HCT116 (cell line): ENCODE measurements around the gene IZUMO1. TPM values are rescaled to one million over a fixed set of nuclear protein-coding genes. Genes with fewer than 3 reads are reported as not detected.

Experiments used
- ATAC-seq: fragments of 200-7000 bp; cut with Tn5 transposase; 2 replicates; pipeline ENCODE4 v1.9.1; 2020; ENCODE audit warnings: mild to moderate bottlenecking, moderate library complexity
- BruUV-seq: library from RNA; stranded (reverse); fragments of 400-500 nt; replicated peaks from 2 replicates; lab custom pipeline; 2021; lab: Mats Ljungman, UMichigan
- CTCF ChIA-PET: fragments of 300-600 bp; sonication (Branson Sonifier 250); formaldehyde crosslinking; loops from one replicate; lab custom pipeline; 2021; ENCODE audit warnings: antibody characterized with exemption; lab: Charles Lee
- POLR2A ChIA-PET: fragments of 300-600, 350-600 bp; sonication (Branson Sonifier 250); formaldehyde crosslinking; loops from one replicate; lab custom pipeline; 2021; ENCODE audit warnings: antibody characterized with exemption; lab: Charles Lee
- RAD21 ChIA-PET, 2 experiments: fragments of 300-600 bp; sonication (Branson Sonifier 250); formaldehyde crosslinking; loops; one replicate each; lab custom pipeline; 2023; ENCODE audit warnings: low total read pairs in 2 of 2; ENCODE audit not compliant: uncharacterized antibody in 2 of 2, unreplicated experiment in 2 of 2, low non-redundant PET in 1 of 2; lab: Charles Lee
- DNase-seq: peaks from one replicate; pipeline ENCODE4 v3.0.0-alpha.2; 2010; ENCODE audit warnings: low read depth, low spot score
- H2AFZ ChIP-seq: fragments of 200-600 bp; shearing (Covaris generic), sonication (generic); 2 replicates; pipeline ENCODE4 v1.6.1; 2017; ENCODE audit warnings: low read depth, mixed run types, mixed read lengths, antibody characterized with exemption, low read length; ENCODE audit not compliant: poor library complexity, severe bottlenecking
- H3K27ac ChIP-seq: 2 replicates; pipeline ENCODE4 v1.5.1; 2012; ENCODE audit warnings: low read depth, low read length
- H3K27me3 ChIP-seq: fragments of 200-600 bp; sonication (generic); 2 replicates; pipeline ENCODE4 v1.6.1; 2016; ENCODE audit warnings: mixed run types, low read length, mixed read lengths; ENCODE audit not compliant: insufficient read depth
- H3K36me3 ChIP-seq, 2 experiments: fragments of 200-500 bp in 1 of 2; fragments of 200-600 bp in 1 of 2; sonication (Bioruptor generic) in 1 of 2; sonication (generic) in 1 of 2; 2 replicates each; pipeline versions ENCODE4 v1.5.1 to v1.6.1; 2014 to 2016; ENCODE audit warnings: low read length in 2 of 2, inconsistent platforms in 1 of 2, mixed read lengths in 1 of 2, mixed run types in 1 of 2; ENCODE audit not compliant: insufficient read depth in 2 of 2, control insufficient read depth in 1 of 2
- H3K4me1 ChIP-seq, 2 experiments: fragments of 200-600 bp in 1 of 2; sonication (generic) in 1 of 2; 2 replicates each; pipeline versions ENCODE4 v1.5.1 to v1.6.1; 2012 to 2017; ENCODE audit warnings: low read length in 2 of 2, inconsistent platforms in 1 of 2, mild to moderate bottlenecking in 1 of 2, mixed read lengths in 1 of 2, mixed run types in 1 of 2, moderate library complexity in 1 of 2; ENCODE audit not compliant: insufficient read depth in 2 of 2, control insufficient read depth in 1 of 2
- H3K4me2 ChIP-seq: fragments of 200-600 bp; sonication (generic); 2 replicates; pipeline ENCODE4 v1.6.1; 2017; ENCODE audit warnings: mixed run types, low read length, mixed read lengths
- H3K4me3 ChIP-seq, 2 experiments: fragments of 200-600 bp in 1 of 2; sonication (generic) in 1 of 2; replicated peaks in 1 of 2; 2 replicates each; pipeline ENCODE4 v1.5.1; 2011 to 2016; ENCODE audit warnings: low read length in 2 of 2, control low read depth in 1 of 2, low read depth in 1 of 2, mild to moderate bottlenecking in 1 of 2, mixed read lengths in 1 of 2, mixed run types in 1 of 2
- H3K79me2 ChIP-seq: fragments of 200-600 bp; sonication (generic); 2 replicates; pipeline ENCODE4 v1.6.1; 2017; ENCODE audit warnings: mild to moderate bottlenecking, mixed run types, low read length, moderate library complexity, mixed read lengths; ENCODE audit not compliant: insufficient read depth
- H3K9ac ChIP-seq: fragments of 200-600 bp; sonication (generic); 2 replicates; pipeline ENCODE4 v1.6.1; 2016; ENCODE audit warnings: low read length, mixed read lengths
- H3K9me2 ChIP-seq: fragments of 200-600 bp; sonication (generic), shearing (Covaris generic); 2 replicates; pipeline ENCODE4 v1.6.1; 2017; ENCODE audit warnings: mixed run types, mild to moderate bottlenecking, moderate library complexity; ENCODE audit not compliant: insufficient read depth
- H3K9me3 ChIP-seq, 2 experiments: fragments of 200-500 bp in 1 of 2; fragments of 200-600 bp in 1 of 2; sonication (Bioruptor generic) in 1 of 2; sonication (generic) in 1 of 2; 2 replicates each; pipeline ENCODE4 v1.6.1; 2014 to 2017; ENCODE audit warnings: low read length in 2 of 2, mixed read lengths in 2 of 2, inconsistent platforms in 1 of 2, low read depth in 1 of 2, mild to moderate bottlenecking in 1 of 2, mixed run types in 1 of 2, moderate library complexity in 1 of 2; ENCODE audit not compliant: control insufficient read depth in 1 of 2, insufficient read depth in 1 of 2
- H4K20me1 ChIP-seq: fragments of 200-600 bp; sonication (generic), shearing (Covaris generic); 2 replicates; pipeline ENCODE4 v1.6.1; 2017; ENCODE audit warnings: mixed run types, mild to moderate bottlenecking, moderate library complexity; ENCODE audit not compliant: insufficient read depth
- CBX3 ChIP-seq: IDR thresholded peaks from 2 replicates; pipeline ENCODE4 v1.6.1; 2012; ENCODE audit warnings: low read depth
- EZH2 ChIP-seq: fragments of 200-600 bp; sonication (generic); IDR thresholded peaks from 2 replicates; pipeline ENCODE4 v1.6.1; 2017; ENCODE audit warnings: antibody characterized with exemption, mixed run types
- REST ChIP-seq: IDR thresholded peaks from 2 replicates; pipeline ENCODE4 v1.6.1; 2012; ENCODE audit warnings: low read depth
- SP1 ChIP-seq: IDR thresholded peaks from 2 replicates; pipeline ENCODE4 v1.6.1; 2012; ENCODE audit warnings: low read depth
- YY1 ChIP-seq: IDR thresholded peaks from 2 replicates; pipeline ENCODE4 v1.6.1; 2011; ENCODE audit warnings: low read length, low read depth, moderate library complexity, mild to moderate bottlenecking; ENCODE audit not compliant: insufficient replicate concordance; ENCODE audit errors: extremely low read depth
- intact Hi-C: fragments of 100-400 bp; cut with micrococcal nuclease; formaldehyde crosslinking; loops from 2 replicates; pipeline ENCODE4 v1.10.0; 2022
- total RNA-seq: library from RNA; stranded (reverse); gene quantifications from one replicate; pipeline ENCODE4 v1.2.1, GENCODE V29; 2021; ENCODE audit not compliant: unreplicated experiment

Gene IZUMO1
- total RNA-seq, 1 experiment from 2014 or later, result 1.7 TPM

- Histone ChIP-seq H3K9me2 (no peaks in the 10 kb centered on the region), H3K27me3 (no peaks in the 10 kb centered on the region), H3K9ac (no peak overlapping the region), H3K4me3 (no peak overlapping the region), H3K27ac (no peak overlapping the region), H3K36me3 (no peaks in the 10 kb centered on the region), H2AFZ (no peak overlapping the region)
- BruUV-seq, result no TSS peak
- ATAC-seq (no peak), DNase-seq (no peak)
- CTCF ChIA-PET, result no interaction called here
- intact Hi-C loops, result no loop called here
- TF ChIP-seq REST (no peak), CBX3 (no peak), YY1 (no peak), SP1 (no peak), EZH2 (no peak)
- TF ChIP-seq, all 23 proteins: peak for 0
- no peak overlapping the region for H3K4me2 ChIP-seq
- peaks cover 8 to 46% of the 10 kb centered on the region in 2 experiments for H3K4me1 ChIP-seq
- ChIA-PET RAD21 (no interaction called here), POLR2A (no interaction called here)
- H3K9me3 ChIP-seq, result no peaks in the 10 kb centered on the region
- H4K20me1 ChIP-seq, result no peaks in the 10 kb centered on the region
- no peaks in the 10 kb centered on the region for H3K79me2 ChIP-seq
These were observed 30.0 kb downstream of the IZUMO1 start for GRCh38 chr19:48716562-48717291.
